Activated naive CD4-positive, alpha-beta T cell treated with anti-CD3 and anti-CD28 coated beads for 36 hours (primary cell): ENCODE measurements around the gene FAM193B. TPM values are rescaled to one million over a fixed set of nuclear protein-coding genes. Genes with fewer than 3 reads are reported as not detected.

Experiments
- CTCF ChIA-PET: fragments of 350-600 bp; sonication (Branson Sonifier 250); formaldehyde crosslinking; loops from one replicate; lab custom pipeline; 2021; ENCODE audit warnings: antibody characterized with exemption; lab: Charles Lee
- DNase-seq: peaks from one replicate; pipeline ENCODE4 v3.0.0-alpha.2; 2020
- H3K27ac Mint-ChIP-seq: one replicate; pipeline ENCODE4 v1.8.0; 2021; ENCODE audit warnings: mild to moderate bottlenecking, mixed read lengths
- H3K27me3 Mint-ChIP-seq: one replicate; pipeline ENCODE4 v1.8.0; 2021; ENCODE audit warnings: low read depth, mixed read lengths
- H3K36me3 Mint-ChIP-seq: one replicate; pipeline ENCODE4 v1.8.0; 2021; ENCODE audit warnings: low read depth, mixed read lengths
- H3K4me1 Mint-ChIP-seq: one replicate; pipeline ENCODE4 v1.8.0; 2021; ENCODE audit warnings: low read depth, mixed read lengths
- H3K4me3 Mint-ChIP-seq: one replicate; pipeline ENCODE4 v1.8.0; 2021; ENCODE audit warnings: mild to moderate bottlenecking, moderate library complexity, mixed read lengths
- H3K9me3 Mint-ChIP-seq: one replicate; pipeline ENCODE4 v1.8.0; 2021; ENCODE audit warnings: mixed read lengths
- intact Hi-C: fragments of 100-400 bp; cut with micrococcal nuclease; formaldehyde crosslinking; loops from one replicate; pipeline ENCODE4 v1.15.1; 2023
- total RNA-seq, 2 experiments: library from RNA; stranded (reverse); gene quantifications; one replicate each; pipeline ENCODE4 v1.2.3, GENCODE V29; 2021

The FAM193B gene
- total RNA-seq, 2 experiments from 2014 or later: 87.4 to 87.8 TPM

GRCh38 chr5:177474846-177475562 is 79.4 kb downstream of the FAM193B start:
- CTCF ChIA-PET: interaction anchor here (1.7 to 2.9 kb wide), 3 partner anchors 18 to 165 kb away, joined by 4 to 10 read pairs (median 6); no protein-coding TSS in a partner anchor
- intact Hi-C loops: no loop called here
- Mint-ChIP-seq H3K27me3 (peaks cover 2% of the 10 kb centered on the region), H3K4me1 (peaks cover 63% of the 10 kb centered on the region), H3K4me3 (no peak overlapping the region), H3K9me3 (no peaks in the 10 kb centered on the region), H3K36me3 (peaks cover 5% of the 10 kb centered on the region), H3K27ac (no peak overlapping the region)
- DNase-seq: no peak

GRCh38 chr5:177474002-177474476 is 80.3 kb downstream of the FAM193B start:
- DNase-seq: no peak
- intact Hi-C loops: no loop called here
- Mint-ChIP-seq H3K27me3 (peaks cover 2% of the 10 kb centered on the region), H3K36me3 (peaks cover 3% of the 10 kb centered on the region), H3K9me3 (no peaks in the 10 kb centered on the region), H3K4me3 (peak overlapping the region; percentile 72), H3K27ac (no peak overlapping the region), H3K4me1 (peaks cover 54% of the 10 kb centered on the region)
- CTCF ChIA-PET: interaction anchor here (0.5 kb wide), 1 partner anchor 27 kb away, joined by 3 read pairs; no protein-coding TSS in a partner anchor

- H3K4me1 Mint-ChIP-seq: peaks cover 49% of the 10 kb centered on the region
- H3K27me3 Mint-ChIP-seq: peaks cover 2% of the 10 kb centered on the region
- intact Hi-C loops: loop anchor here (1.0 kb wide), 1 partner anchor 24 kb away; the partner anchor contains the start of gene PDLIM7
- H3K36me3 Mint-ChIP-seq: no peaks in the 10 kb centered on the region
- no peak within 1 kb of the TSS for H3K27ac Mint-ChIP-seq
- peak within 1 kb of the TSS; percentile 72 for H3K4me3 Mint-ChIP-seq
- no peak for DNase-seq
- H3K9me3 Mint-ChIP-seq: no peaks in the 10 kb centered on the region
- CTCF ChIA-PET: interaction anchor here (2.3 kb wide), 1 partner anchor 16 kb away, joined by 9 read pairs; no protein-coding TSS in a partner anchor
Observed at GRCh38 chr5:177473443-177474001, 80.8 kb downstream of the FAM193B start, which contains the start of gene DBN1. DBN1 (minus strand) TSS chr5:177473634; CDS start chr5:177473521, 113 bp downstream.

- intact Hi-C loops: loop anchor here (1.0 kb wide), 1 partner anchor 25 kb away; the partner anchor contains the start of gene PDLIM7
- Mint-ChIP-seq H3K36me3 (no peaks in the 10 kb centered on the region), H3K9me3 (no peaks in the 10 kb centered on the region), H3K4me1 (peaks cover 41% of the 10 kb centered on the region), H3K27ac (no peak overlapping the region), H3K4me3 (peak overlapping the region; percentile 64), H3K27me3 (peaks cover 2% of the 10 kb centered on the region)
- peak; percentile 62 for DNase-seq
- CTCF ChIA-PET: interaction anchor here (1.2 to 2.3 kb wide), 2 partner anchors 15 to 20 kb away, joined by 3 to 9 read pairs; no protein-coding TSS in a partner anchor
Observed at GRCh38 chr5:177472460-177473442, 81.6 kb downstream of the FAM193B start.

GRCh38 chr5:177471610-177472356 is 82.6 kb downstream of the FAM193B start:
- DNase-seq: no peak
- H3K27ac Mint-ChIP-seq: no peak overlapping the region

GRCh38 chr5:177470759-177471536 is 83.4 kb downstream of the FAM193B start:
- intact Hi-C loops: no loop called here
- no peak for DNase-seq
- Mint-ChIP-seq H3K36me3 (peaks cover 1% of the 10 kb centered on the region), H3K4me1 (peaks cover 31% of the 10 kb centered on the region), H3K27ac (no peak overlapping the region), H3K27me3 (peaks cover 2% of the 10 kb centered on the region), H3K4me3 (no peak overlapping the region), H3K9me3 (no peaks in the 10 kb centered on the region)
- CTCF ChIA-PET: interaction anchor here (0.7 to 2.3 kb wide), 2 partner anchors 14 to 80 kb away, joined by 4 to 9 read pairs; no protein-coding TSS in a partner anchor

More at GRCh38 chr5:177471610-177472356, 82.6 kb downstream of the FAM193B start:
- Mint-ChIP-seq H3K4me3 (peak overlapping the region; percentile 28), H3K9me3 (no peaks in the 10 kb centered on the region), H3K36me3 (no peaks in the 10 kb centered on the region), H3K27me3 (peaks cover 2% of the 10 kb centered on the region), H3K4me1 (peaks cover 39% of the 10 kb centered on the region)
- intact Hi-C loops: no loop called here
- CTCF ChIA-PET: interaction anchor here (0.7 to 2.3 kb wide), 4 partner anchors 14 to 81 kb away, joined by 3 to 9 read pairs (median 4); no protein-coding TSS in a partner anchor

Other genes starting within 250 kb of the FAM193B start
- gene MXD3, start 242.7 kb downstream of the FAM193B start, total RNA-seq: 10 to 100 TPM; 45.0 to 51.7 TPM
- gene LMAN2, start 202.9 kb downstream of the FAM193B start, total RNA-seq: 10 to 100 TPM; 82.2 to 83.9 TPM
- 10 to 100 TPM; 34.6 to 39.2 TPM for gene RGS14, start 196.6 kb downstream of the FAM193B start, total RNA-seq
- gene SLC34A1, start 170.1 kb downstream of the FAM193B start, total RNA-seq: not detected
- not detected for gene PFN3, start 153.9 kb downstream of the FAM193B start, total RNA-seq
- 1 to 10 TPM; 3.2 to 5.4 TPM for gene F12, start 145.0 kb downstream of the FAM193B start, total RNA-seq
- gene GRK6, start 127.9 kb downstream of the FAM193B start, total RNA-seq: 100 to 1,000 TPM; 117 to 133 TPM
- 1 to 10 TPM; 7.4 to 8.2 TPM for gene PRR7, start 107.7 kb downstream of the FAM193B start, total RNA-seq
- 10 to 100 TPM; 20.8 to 22.4 TPM for gene DBN1, start 80.9 kb downstream of the FAM193B start, total RNA-seq
- gene PDLIM7, start 57.0 kb downstream of the FAM193B start, total RNA-seq: 10 to 100 TPM; 41.2 to 42.2 TPM
- 1 to 10 TPM in 1 of 2 experiments, under 1 TPM in 1; 0.37 to 1.3 TPM for gene DOK3, start 44.7 kb downstream of the FAM193B start, total RNA-seq
- 100 to 1,000 TPM; 142 to 147 TPM for gene DDX41, start 37.6 kb downstream of the FAM193B start, total RNA-seq
- gene TMED9, start 37.6 kb upstream of the FAM193B start, total RNA-seq: 100 to 1,000 TPM; 110 TPM
- gene B4GALT7, start 45.6 kb upstream of the FAM193B start, total RNA-seq: 10 to 100 TPM in 1 of 2 experiments, 1 to 10 TPM in 1; 9.9 to 13.6 TPM
- 10 to 100 TPM; 23.8 to 26.0 TPM for gene FAM153A, start 228.3 kb upstream of the FAM193B start, total RNA-seq